ENCODE data around the gene TENT5C.

DNA sequence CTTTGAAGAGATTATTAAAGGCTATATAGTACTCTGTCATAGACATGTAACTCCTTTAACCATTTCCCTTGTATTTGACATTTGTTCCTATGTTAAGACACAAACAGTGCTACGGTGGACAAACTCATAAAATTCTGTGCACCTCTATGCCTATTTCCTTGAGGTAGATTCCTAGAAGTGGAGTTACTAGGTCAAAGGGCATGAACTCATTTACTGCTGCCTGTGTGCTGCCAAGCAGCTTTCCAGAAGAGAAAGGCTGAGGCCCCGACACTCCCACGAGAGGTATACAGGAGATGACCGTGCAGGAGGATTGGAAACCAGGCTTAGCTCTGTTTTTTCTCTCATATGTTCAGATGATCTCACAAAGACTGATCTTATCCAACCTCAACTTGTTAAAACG is 34.4 kb upstream of the TENT5C start:
- TF ChIP-seq, protein P1, sequence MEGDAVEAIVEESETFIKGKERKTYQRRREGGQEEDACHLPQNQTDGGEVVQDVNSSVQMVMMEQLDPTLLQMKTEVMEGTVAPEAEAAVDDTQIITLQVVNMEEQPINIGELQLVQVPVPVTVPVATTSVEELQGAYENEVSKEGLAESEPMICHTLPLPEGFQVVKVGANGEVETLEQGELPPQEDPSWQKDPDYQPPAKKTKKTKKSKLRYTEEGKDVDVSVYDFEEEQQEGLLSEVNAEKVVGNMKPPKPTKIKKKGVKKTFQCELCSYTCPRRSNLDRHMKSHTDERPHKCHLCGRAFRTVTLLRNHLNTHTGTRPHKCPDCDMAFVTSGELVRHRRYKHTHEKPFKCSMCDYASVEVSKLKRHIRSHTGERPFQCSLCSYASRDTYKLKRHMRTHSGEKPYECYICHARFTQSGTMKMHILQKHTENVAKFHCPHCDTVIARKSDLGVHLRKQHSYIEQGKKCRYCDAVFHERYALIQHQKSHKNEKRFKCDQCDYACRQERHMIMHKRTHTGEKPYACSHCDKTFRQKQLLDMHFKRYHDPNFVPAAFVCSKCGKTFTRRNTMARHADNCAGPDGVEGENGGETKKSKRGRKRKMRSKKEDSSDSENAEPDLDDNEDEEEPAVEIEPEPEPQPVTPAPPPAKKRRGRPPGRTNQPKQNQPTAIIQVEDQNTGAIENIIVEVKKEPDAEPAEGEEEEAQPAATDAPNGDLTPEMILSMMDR (IDR thresholded peaks at IDR 0.05; ENCODE audit: low read depth, low read length, poor library complexity, severe bottlenecking), result no peak
- TF ChIP-seq EZH2phosphoT487 (IDR thresholded peaks at IDR 0.05; ENCODE audit: borderline replicate concordance, low read length), result no peak

All from DOHH2 (cell line).